Measurements from ENCODE around the gene ADGRV1.

GRCh38 chr5:91142386-91142785, 583.8 kb downstream of the ADGRV1 start:
- TF ChIP-seq, protein P1, sequence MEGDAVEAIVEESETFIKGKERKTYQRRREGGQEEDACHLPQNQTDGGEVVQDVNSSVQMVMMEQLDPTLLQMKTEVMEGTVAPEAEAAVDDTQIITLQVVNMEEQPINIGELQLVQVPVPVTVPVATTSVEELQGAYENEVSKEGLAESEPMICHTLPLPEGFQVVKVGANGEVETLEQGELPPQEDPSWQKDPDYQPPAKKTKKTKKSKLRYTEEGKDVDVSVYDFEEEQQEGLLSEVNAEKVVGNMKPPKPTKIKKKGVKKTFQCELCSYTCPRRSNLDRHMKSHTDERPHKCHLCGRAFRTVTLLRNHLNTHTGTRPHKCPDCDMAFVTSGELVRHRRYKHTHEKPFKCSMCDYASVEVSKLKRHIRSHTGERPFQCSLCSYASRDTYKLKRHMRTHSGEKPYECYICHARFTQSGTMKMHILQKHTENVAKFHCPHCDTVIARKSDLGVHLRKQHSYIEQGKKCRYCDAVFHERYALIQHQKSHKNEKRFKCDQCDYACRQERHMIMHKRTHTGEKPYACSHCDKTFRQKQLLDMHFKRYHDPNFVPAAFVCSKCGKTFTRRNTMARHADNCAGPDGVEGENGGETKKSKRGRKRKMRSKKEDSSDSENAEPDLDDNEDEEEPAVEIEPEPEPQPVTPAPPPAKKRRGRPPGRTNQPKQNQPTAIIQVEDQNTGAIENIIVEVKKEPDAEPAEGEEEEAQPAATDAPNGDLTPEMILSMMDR (IDR thresholded peaks at IDR 0.05; ENCODE audit: insufficient read depth, low read length) = no peak
- TF ChIP-seq POLR2AphosphoS5 (IDR thresholded peaks at IDR 0.05; ENCODE audit: low read depth) = no peak
- TF ChIP-seq GABPA (IDR thresholded peaks at IDR 0.05; ENCODE audit: low read depth) = no peak

All from HL-60 (cell line).